Ovary (tissue), 9 donors: ENCODE data around the gene SLC39A13. TPM values are rescaled to one million over a fixed set of nuclear protein-coding genes. Genes with fewer than 3 reads are reported as not detected.
A peak's percentile ranks its signal among the peaks of the same experiment; 100 is the strongest.

Experiments
- DNase-seq, 5 donors: peaks; one replicate each; pipeline ENCODE4 v3.0.0-alpha.2; 2019 to 2020
- H3K27ac ChIP-seq, 2 donors: fragments of 200-600 bp; one replicate each; pipeline versions ENCODE4 v1.5.1 to v1.8.0; 2019 to 2022
- H3K27me3 ChIP-seq: fragments of 200-600 bp; one replicate; pipeline ENCODE4 v1.8.0; 2022
- H3K36me3 ChIP-seq: fragments of 200-600 bp; sonication (generic); one replicate; pipeline ENCODE4 v1.5.1; 2019
- H3K4me1 ChIP-seq: one replicate; pipeline ENCODE4 v1.8.1; 2013; ENCODE audit warnings: mild to moderate bottlenecking, moderate library complexity; ENCODE audit not compliant: insufficient read depth
- H3K4me3 ChIP-seq: fragments of 200-600 bp; sonication (generic); one replicate; pipeline ENCODE4 v1.5.1; 2017
- H3K9me3 ChIP-seq, 2 donors: fragments of 200-600 bp in 1 of 2; sonication (generic) in 1 of 2; one replicate each; pipeline versions ENCODE4 v1.5.1 to v1.8.1; 2013 to 2019; ENCODE audit warnings: mild to moderate bottlenecking in 1 of 2, moderate library complexity in 1 of 2
- EP300 ChIP-seq: sonication (generic); formaldehyde crosslinking; IDR thresholded peaks from one replicate; pipeline ENCODE4 v1.6.1; 2017; ENCODE audit warnings: antibody characterized with exemption
- POLR2A ChIP-seq: fragments of 450-650 bp; IDR thresholded peaks from one replicate; pipeline ENCODE4 v1.6.1; 2017; ENCODE audit warnings: antibody characterized with exemption, mild to moderate bottlenecking, moderate library complexity
- WGBS, 3 donors: extraction: QIAGEN DNeasy Blood & Tissue Kit in 1 of 3; methylation state at CpG; one replicate each; pipeline versions ENCODE4 v1.1.5 to v1.1.7; 2013 to 2017; 5-methylcytosine and 5-hydroxymethylcytosine counted together
- intact Hi-C, 4 donors: fragments of 100-400 bp; cut with DNase I; formaldehyde crosslinking; loops; one replicate each; pipeline versions ENCODE4 v1.11.0 to v1.15.1; 2022 to 2023
- polyA plus RNA-seq, 2 donors: library from polyadenylated mRNA; stranded (reverse); fragments of 200-250 nt in 1 of 2; fragments of 350-450 nt in 1 of 2; fragmentation: Illumina TruSeq in 1 of 2; extraction: RNeasy Lipid Tissue Mini Kit (QIAGEN cat#74804) in 1 of 2; gene quantifications; one replicate each; pipeline ENCODE4 v1.2.3, GENCODE V29; 2013 to 2014
- total RNA-seq, 7 donors: library from RNA; depleted of rRNA in 2 of 7; stranded (reverse); fragments of >200 nt in 2 of 7; fragmentation: NEBNext Ultra II Directional in 3 of 7; extraction: Animal tissue kit (Norgen Biotek cat#: 25700) in 3 of 7; gene quantifications; one replicate each; pipeline versions ENCODE4 v1.1.0 to v1.2.4, GENCODE V29; 2016 to 2023
- TF ChIP-seq, protein P1 (sequence below), 3 donors: fragments of 450-650 bp in 2 of 3; fragments of 200-600 bp in 1 of 3; IDR thresholded peaks; one replicate each; pipeline versions ENCODE4 v1.5.1 to v1.8.0; 2016 to 2022; ENCODE audit warnings: antibody characterized with exemption in 3 of 3, mild to moderate bottlenecking in 1 of 3
- donor health status: DM: no; HTN: no; CAD: no; lungs with moderate emphysema.
- donor health status: DM: no; HTN: no; CAD: no.
- donor health status: Bipolar disorder and iron deficiency.
- donor health status: DM: yes; HTN: yes; CAD: no.
- donor health status: DM: no; HTN: no; CAD: no.
- donor health status: DM: yes; HTN: yes; CAD: no.

SLC39A13 gene
- total and polyA plus RNA-seq, 9 donors: 2.8 to 60.2 (median 51.7) TPM

DNA sequence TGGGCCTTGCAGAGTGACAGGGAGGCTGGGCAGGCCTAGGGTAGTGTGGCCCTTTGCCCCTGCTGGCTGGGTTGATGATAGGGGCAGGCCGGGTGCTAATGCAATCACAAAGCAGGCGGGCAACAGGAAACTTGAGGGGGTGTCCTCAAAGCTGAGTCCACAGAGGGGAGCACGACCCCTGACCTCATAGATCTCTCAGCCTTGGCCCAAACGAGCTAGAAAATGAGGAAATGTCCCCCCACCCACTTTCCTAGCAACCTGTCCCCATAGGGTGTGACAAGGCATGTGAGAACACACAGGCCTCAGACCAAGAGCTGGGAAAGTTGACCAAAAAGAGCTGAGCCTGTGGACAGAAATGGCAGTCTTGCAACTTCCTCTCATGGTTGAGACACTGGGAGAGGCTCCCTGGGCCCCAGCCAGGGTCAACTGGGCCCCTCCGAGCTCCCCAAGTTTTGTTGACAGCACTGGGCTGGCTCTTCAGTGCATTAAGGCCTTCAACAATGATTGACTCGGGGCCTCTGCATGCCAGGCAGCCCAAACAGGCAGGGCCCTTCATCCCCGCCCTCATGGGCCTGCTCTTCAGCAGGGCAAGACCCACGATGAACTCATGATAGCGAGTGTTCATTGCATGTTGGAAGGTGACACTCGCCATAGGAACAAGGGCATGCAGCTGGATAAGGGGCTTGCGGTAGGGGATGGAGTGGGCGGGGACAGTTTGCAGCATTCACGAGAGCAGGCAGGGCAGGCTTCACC is 20.3 kb upstream of the SLC39A13 start:
- TF ChIP-seq EP300: no peak
- TF ChIP-seq, protein P1, sequence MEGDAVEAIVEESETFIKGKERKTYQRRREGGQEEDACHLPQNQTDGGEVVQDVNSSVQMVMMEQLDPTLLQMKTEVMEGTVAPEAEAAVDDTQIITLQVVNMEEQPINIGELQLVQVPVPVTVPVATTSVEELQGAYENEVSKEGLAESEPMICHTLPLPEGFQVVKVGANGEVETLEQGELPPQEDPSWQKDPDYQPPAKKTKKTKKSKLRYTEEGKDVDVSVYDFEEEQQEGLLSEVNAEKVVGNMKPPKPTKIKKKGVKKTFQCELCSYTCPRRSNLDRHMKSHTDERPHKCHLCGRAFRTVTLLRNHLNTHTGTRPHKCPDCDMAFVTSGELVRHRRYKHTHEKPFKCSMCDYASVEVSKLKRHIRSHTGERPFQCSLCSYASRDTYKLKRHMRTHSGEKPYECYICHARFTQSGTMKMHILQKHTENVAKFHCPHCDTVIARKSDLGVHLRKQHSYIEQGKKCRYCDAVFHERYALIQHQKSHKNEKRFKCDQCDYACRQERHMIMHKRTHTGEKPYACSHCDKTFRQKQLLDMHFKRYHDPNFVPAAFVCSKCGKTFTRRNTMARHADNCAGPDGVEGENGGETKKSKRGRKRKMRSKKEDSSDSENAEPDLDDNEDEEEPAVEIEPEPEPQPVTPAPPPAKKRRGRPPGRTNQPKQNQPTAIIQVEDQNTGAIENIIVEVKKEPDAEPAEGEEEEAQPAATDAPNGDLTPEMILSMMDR (IDR thresholded peaks at IDR 0.05): no peak
- TF ChIP-seq POLR2A: no peak
- no peaks in the 10 kb centered on the region for H3K27me3 ChIP-seq
- H3K27ac ChIP-seq: no peak overlapping the region
- intact Hi-C loops: no loop called here
- no peak overlapping the region for H3K4me3 ChIP-seq
- DNase-seq: peak in 1 of 5 donors; percentile 29
- H3K4me1 ChIP-seq: no peaks in the 10 kb centered on the region
- WGBS, 3 donors: 80 to 86% (median 83%) methylated on average over 13 of the region's 13 CpGs
- no peaks in the 10 kb centered on the region for H3K9me3 ChIP-seq
- H3K36me3 ChIP-seq: no peaks in the 10 kb centered on the region

DNA sequence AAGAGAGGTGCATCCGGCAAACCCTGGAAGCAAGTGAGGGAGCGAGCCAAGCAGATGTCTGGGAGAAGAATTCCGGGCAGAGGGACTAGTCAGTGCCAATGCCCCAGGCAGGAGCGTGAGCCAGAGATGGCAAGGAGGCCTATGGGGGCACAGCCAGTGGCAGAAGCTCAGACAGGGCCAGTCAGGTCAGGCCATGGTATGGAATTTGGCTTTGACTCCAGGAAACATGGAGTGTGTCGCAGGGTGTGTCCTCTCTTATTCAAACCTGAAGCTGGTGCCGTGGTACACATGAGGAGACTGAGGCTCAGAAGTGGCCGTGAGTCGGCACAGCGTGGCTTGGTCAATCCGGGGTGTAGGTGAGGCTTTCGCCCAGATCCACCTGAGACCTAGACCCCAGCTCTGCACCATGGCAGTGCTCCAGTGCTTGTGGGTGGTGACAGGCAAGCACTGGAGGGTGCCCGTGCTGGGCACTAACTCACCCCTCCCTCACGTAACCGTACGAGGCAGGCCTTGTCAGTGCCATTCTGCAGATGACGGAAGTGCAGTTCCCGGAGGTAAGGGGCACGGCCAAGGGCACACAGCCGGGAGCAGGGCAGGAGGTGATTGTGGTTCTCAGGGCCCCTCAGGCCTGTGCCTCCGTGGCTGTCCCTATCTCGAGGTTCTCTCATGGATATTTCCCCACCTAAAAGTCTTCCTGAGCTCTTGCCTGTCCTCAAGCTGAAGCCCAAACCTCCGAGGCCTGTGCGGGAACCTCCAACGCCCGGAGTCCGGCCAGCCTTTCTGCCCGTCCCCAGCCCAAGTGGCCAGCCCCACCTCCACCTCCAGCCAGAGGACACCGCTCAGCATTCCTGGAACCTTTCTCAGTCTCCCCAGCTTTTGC is 19.5 kb upstream of the SLC39A13 start:
- TF ChIP-seq POLR2A: no peak
- TF ChIP-seq, protein P1 (IDR thresholded peaks at IDR 0.05): no peak
- no peak for TF ChIP-seq EP300
- Histone ChIP-seq H3K36me3 (no peaks in the 10 kb centered on the region), H3K27me3 (no peaks in the 10 kb centered on the region), H3K4me3 (no peak overlapping the region), H3K9me3 (no peaks in the 10 kb centered on the region), H3K4me1 (no peaks in the 10 kb centered on the region), H3K27ac (no peak overlapping the region)
- intact Hi-C loops: no loop called here
- peak in 1 of 5 donors; percentile 28 for DNase-seq
- 85 to 90% (median 86%) methylated on average over 27 to 28 of the region's 28 CpGs for WGBS, 3 donors

DNA sequence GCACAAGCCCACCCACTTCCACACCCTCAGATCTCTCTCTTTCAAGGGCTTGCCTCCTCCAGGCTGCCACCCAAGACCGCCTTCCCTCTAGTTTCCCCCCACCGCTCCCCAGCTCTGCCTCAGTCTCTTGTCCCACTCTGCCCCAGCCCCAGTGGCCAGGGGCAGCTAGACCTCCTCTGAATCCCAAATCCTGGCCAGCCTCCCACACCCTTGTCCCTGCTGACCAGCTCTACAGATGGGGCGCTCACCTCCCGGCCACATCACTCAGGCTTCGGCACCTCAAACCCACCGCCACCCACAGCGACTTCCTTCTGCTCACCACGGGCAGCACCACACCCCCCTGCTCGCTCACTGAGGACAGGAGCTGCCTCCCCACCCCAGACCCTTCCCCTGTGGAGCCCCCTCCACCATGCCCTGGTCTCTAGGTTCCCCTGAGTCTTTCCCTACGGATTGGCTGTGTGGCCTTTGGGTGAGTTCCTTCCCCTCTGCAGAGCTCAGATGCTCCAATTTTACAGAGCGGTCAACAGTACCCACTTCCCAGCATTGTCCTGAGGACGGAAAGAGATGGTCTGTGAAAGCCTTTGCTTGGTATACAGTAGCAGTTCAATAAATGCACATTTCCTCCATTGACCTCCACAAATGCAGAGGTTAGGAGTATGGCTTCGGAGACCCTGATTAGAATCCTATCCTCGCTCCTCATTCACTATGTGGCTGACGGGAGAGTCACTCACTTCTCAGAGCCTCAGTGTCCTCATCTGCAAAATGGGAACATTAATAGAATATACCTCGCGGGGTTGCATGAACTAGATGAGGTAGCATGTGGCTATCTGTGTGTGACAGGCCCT is 18.6 kb upstream of the SLC39A13 start:
- Histone ChIP-seq H3K27ac (no peak overlapping the region), H3K27me3 (no peaks in the 10 kb centered on the region), H3K36me3 (no peaks in the 10 kb centered on the region), H3K4me1 (no peaks in the 10 kb centered on the region), H3K4me3 (no peak overlapping the region), H3K9me3 (no peaks in the 10 kb centered on the region)
- intact Hi-C loops: no loop called here
- no peak for TF ChIP-seq EP300
- no peak for TF ChIP-seq POLR2A
- TF ChIP-seq, protein P1 (IDR thresholded peaks at IDR 0.05): no peak
- DNase-seq: peak in 1 of 5 donors; percentile 24
- 85 to 90% (median 88%) methylated on average over 17 of the region's 17 CpGs for WGBS, 3 donors

DNA sequence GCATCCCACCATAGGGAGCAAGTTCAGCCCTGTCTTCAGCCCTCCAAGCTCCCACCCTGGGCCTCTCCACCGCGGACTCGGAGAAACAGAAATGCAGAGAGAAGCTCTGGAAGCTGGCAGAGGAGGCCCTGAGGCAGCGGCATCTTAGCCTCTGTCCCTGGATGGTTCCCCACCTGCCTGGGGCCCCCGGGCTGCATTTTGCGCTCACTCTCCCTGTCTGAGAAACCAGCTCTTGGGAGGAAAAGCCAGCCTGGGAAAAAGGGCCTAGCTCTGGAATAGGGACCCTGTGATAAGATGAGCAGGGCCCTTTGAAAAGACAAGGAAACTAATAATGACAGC is 18.0 kb upstream of the SLC39A13 start:
- no peaks in the 10 kb centered on the region for H3K27me3 ChIP-seq
- no peak overlapping the region for H3K4me3 ChIP-seq
- H3K9me3 ChIP-seq: no peaks in the 10 kb centered on the region
- H3K4me1 ChIP-seq: no peaks in the 10 kb centered on the region
- WGBS, 3 donors: 91 to 95% (median 94%) methylated on average over 6 of the region's 6 CpGs
- peak in 1 of 5 donors; percentile 14 for DNase-seq
- TF ChIP-seq, protein P1 (IDR thresholded peaks at IDR 0.05): no peak
- TF ChIP-seq POLR2A (no peak), EP300 (no peak)
- intact Hi-C loops: no loop called here
- H3K36me3 ChIP-seq: no peaks in the 10 kb centered on the region
- H3K27ac ChIP-seq: no peak overlapping the region
